IMR-90 (cell line): Measurements from ENCODE around the gene SMARCAD1. TPM values are rescaled to one million over a fixed set of nuclear protein-coding genes. Genes with fewer than 3 reads are reported as not detected.

Experiments
- ATAC-seq: fragments of 200-7000 bp; cut with Tn5 transposase; 2 replicates; pipeline ENCODE4 v1.9.1; 2020; ENCODE audit warnings: low read depth, mild to moderate bottlenecking, moderate library complexity
- BruUV-seq: library from RNA; stranded (reverse); fragments of 400-500 nt; replicated peaks from 2 replicates; lab custom pipeline; 2021; lab: Mats Ljungman, UMichigan
- CTCF ChIA-PET: fragments of 300-600 bp; formaldehyde crosslinking; extraction: SDS; loops from one replicate; lab custom pipeline; 2021; ENCODE audit warnings: antibody characterized with exemption; lab: Yijun Ruan, JAX
- POLR2A ChIA-PET: fragments of 300-600 bp; sonication (Branson Sonifier 250); formaldehyde crosslinking; loops from one replicate; lab custom pipeline; 2022; ENCODE audit warnings: antibody characterized with exemption; ENCODE audit not compliant: unreplicated experiment; lab: Charles Lee
- DNase-seq: peaks from one replicate; pipeline ENCODE4 v3.0.0; 2013
- H2AFZ ChIP-seq: replicated peaks from 2 replicates; pipeline ENCODE3; 2013; ENCODE audit warnings: low read length, mild to moderate bottlenecking; ENCODE audit not compliant: poor library complexity
- H2AK5ac ChIP-seq: 2 replicates; pipeline ENCODE4 v1.6.1; 2013; ENCODE audit warnings: low read depth, low read length, inconsistent platforms
- H2AK9ac ChIP-seq: replicated peaks from 2 replicates; pipeline ENCODE3; 2013; ENCODE audit warnings: mild to moderate bottlenecking, low read depth, low read length, moderate library complexity; ENCODE audit not compliant: poor library complexity
- H2BK120ac ChIP-seq: 2 replicates; pipeline ENCODE4 v1.6.1; 2013; ENCODE audit warnings: low read depth, low read length, inconsistent platforms
- H2BK15ac ChIP-seq: 3 replicates; pipeline ENCODE4 v1.6.1; 2013; ENCODE audit warnings: low read depth, low read length, inconsistent platforms
- H2BK20ac ChIP-seq: 2 replicates; pipeline ENCODE4 v1.6.1; 2013; ENCODE audit warnings: low read depth, mild to moderate bottlenecking, inconsistent platforms, low read length, moderate library complexity
- H2BK5ac ChIP-seq: 2 replicates; pipeline ENCODE4 v1.6.1; 2013; ENCODE audit warnings: mild to moderate bottlenecking, low read depth, low read length, inconsistent platforms; ENCODE audit not compliant: poor library complexity, severe bottlenecking
- H3K14ac ChIP-seq: replicated peaks from 2 replicates; pipeline ENCODE4 v1.6.1; 2013; ENCODE audit warnings: low read depth, low read length, inconsistent platforms
- H3K18ac ChIP-seq: 2 replicates; pipeline ENCODE4 v1.6.1; 2013; ENCODE audit warnings: low read depth, low read length, control low read depth
- H3K23ac ChIP-seq: 2 replicates; pipeline ENCODE4 v1.6.1; 2013; ENCODE audit warnings: low read depth, low read length, inconsistent platforms
- H3K27ac ChIP-seq: 2 replicates; pipeline ENCODE4 v1.5.1; 2013; ENCODE audit warnings: mild to moderate bottlenecking, control low read depth, low read length; ENCODE audit not compliant: insufficient read depth
- H3K27me3 ChIP-seq: 2 replicates; pipeline ENCODE4 v1.6.1; 2013; ENCODE audit warnings: low read length; ENCODE audit not compliant: control insufficient read depth, insufficient read depth
- H3K36me3 ChIP-seq: 2 replicates; pipeline ENCODE4 v1.6.1; 2013; ENCODE audit warnings: low read length, mixed read lengths; ENCODE audit not compliant: control insufficient read depth, insufficient read depth
- H3K4ac ChIP-seq: 2 replicates; pipeline ENCODE4 v1.6.1; 2013; ENCODE audit warnings: low read depth, low read length, inconsistent platforms
- H3K4me1 ChIP-seq: 2 replicates; pipeline ENCODE4 v1.6.1; 2013; ENCODE audit warnings: low read length, mixed read lengths; ENCODE audit not compliant: control insufficient read depth, insufficient read depth
- H3K4me2 ChIP-seq: 2 replicates; pipeline ENCODE4 v1.6.1; 2013; ENCODE audit warnings: low read depth, mild to moderate bottlenecking, control low read depth, low read length, moderate library complexity
- H3K4me3 ChIP-seq: 2 replicates; pipeline ENCODE4 v1.5.1; 2013; ENCODE audit warnings: low read depth, mild to moderate bottlenecking, control low read depth, low read length, moderate library complexity; ENCODE audit not compliant: insufficient read depth
- H3K56ac ChIP-seq: 2 replicates; pipeline ENCODE4 v1.6.1; 2013; ENCODE audit warnings: low read length, inconsistent platforms; ENCODE audit not compliant: insufficient read depth; ENCODE audit errors: extremely low read depth
- H3K79me1 ChIP-seq, 2 experiments: 2 replicates each; pipeline ENCODE4 v1.6.1; 2013; ENCODE audit warnings: low read length in 2 of 2, inconsistent platforms in 1 of 2, low read depth in 1 of 2
- H3K9ac ChIP-seq: 2 replicates; pipeline ENCODE4 v1.6.1; 2013; ENCODE audit warnings: low read depth, low read length, control low read depth
- H3K9me1 ChIP-seq: 2 replicates; pipeline ENCODE4 v1.6.1; 2013; ENCODE audit warnings: low read length, inconsistent platforms; ENCODE audit not compliant: insufficient read depth
- H3K9me3 ChIP-seq: 2 replicates; pipeline ENCODE4 v1.6.1; 2013; ENCODE audit warnings: low read length; ENCODE audit not compliant: control insufficient read depth, insufficient read depth
- H4K20me1 ChIP-seq: 2 replicates; pipeline ENCODE4 v1.6.1; 2013; ENCODE audit warnings: low read length, inconsistent platforms; ENCODE audit not compliant: insufficient read depth
- H4K5ac ChIP-seq: 2 replicates; pipeline ENCODE4 v1.6.1; 2013; ENCODE audit warnings: mild to moderate bottlenecking, low read depth, low read length, control low read depth
- H4K8ac ChIP-seq, 2 experiments: 2 replicates each; pipeline ENCODE4 v1.6.1; 2013; ENCODE audit warnings: low read depth in 2 of 2, low read length in 2 of 2, control low read depth in 1 of 2, inconsistent platforms in 1 of 2
- H4K91ac ChIP-seq: 2 replicates; pipeline ENCODE4 v1.6.1; 2013; ENCODE audit warnings: low read depth, low read length, inconsistent platforms; ENCODE audit not compliant: insufficient read depth
- CEBPB ChIP-seq: IDR thresholded peaks from 2 replicates; pipeline ENCODE4 v1.6.1; 2012; ENCODE audit warnings: low read depth, low read length, improper control_type of control experiment
- CHD1 ChIP-seq: IDR thresholded peaks from 2 replicates; pipeline ENCODE4 v1.6.1; 2012; ENCODE audit warnings: low read depth, low read length, improper control_type of control experiment
- CTCF ChIP-seq: conservative IDR thresholded peaks from 2 replicates; pipeline ENCODE4 v1.5.1; 2012; ENCODE audit warnings: mild to moderate bottlenecking, low read depth, low read length, improper control_type of control experiment
- FOS ChIP-seq: fragments of 150-350 bp; IDR thresholded peaks from 2 replicates; pipeline ENCODE4 v1.6.1; 2016; ENCODE audit warnings: low read depth, low read length
- RCOR1 ChIP-seq: IDR thresholded peaks from 2 replicates; pipeline ENCODE4 v1.6.1; 2012; ENCODE audit warnings: mild to moderate bottlenecking, low read length, improper control_type of control experiment; ENCODE audit not compliant: insufficient replicate concordance
- USF2 ChIP-seq: fragments of 150-350 bp; IDR thresholded peaks from 2 replicates; pipeline ENCODE4 v1.6.1; 2017; ENCODE audit warnings: mild to moderate bottlenecking, antibody characterized with exemption, low read length, low read depth
- WGBS, 2 experiments: methylation state at CpG; one replicate each; pipeline versions ENCODE4 v1.1.5 to v1.1.7; 2013; ENCODE audit warnings: missing lambda C conversion rate in 2 of 2; ENCODE audit not compliant: insufficient read length in 1 of 2; ENCODE audit errors: extremely low coverage in 2 of 2; 5-methylcytosine and 5-hydroxymethylcytosine counted together
- dilution Hi-C: fragments of 300-500 bp; cut with HindIII; formaldehyde crosslinking; loops from one replicate; pipeline ENCODE4 v1.14.3; 2018; ENCODE audit warnings: low sequenced_read_pairs; ENCODE audit not compliant: unreplicated experiment
- in situ Hi-C: fragments of 300-500 bp; cut with MboI; formaldehyde crosslinking; loops from 3 replicates; pipeline ENCODE4 v1.14.3; 2019; ENCODE audit warnings: low sequenced_read_pairs, inconsistent platforms, mixed read lengths
- intact Hi-C: fragments of 100-400 bp; cut with micrococcal nuclease; formaldehyde crosslinking; loops from 2 replicates; pipeline ENCODE4 v1.10.0; 2022
- polyA plus RNA-seq, 3 experiments: library from polyadenylated mRNA; depleted of rRNA; stranded (reverse); fragments of >200 nt; gene quantifications; 2 replicates each; pipeline ENCODE4 v1.2.3, GENCODE V29; 2012; ENCODE audit warnings: low replicate concordance in 1 of 3
- total RNA-seq: library from RNA; depleted of rRNA; stranded (reverse); fragments of >200 nt; gene quantifications from 2 replicates; pipeline ENCODE4 v1.2.3, GENCODE V29; 2012

The SMARCAD1 gene
- total and polyA plus RNA-seq, 2 of the 4 experiments (the other 2 are of a cell fraction): 12.3 to 35.3 TPM

- H3K4me3 ChIP-seq: no peak overlapping the region
- WGBS, 2 experiments: 86% methylated on average over 2 of the region's 5 CpGs; no CpG with 5 or more reads in 1 of the 2 experiments
- no peak overlapping the region for H3K56ac ChIP-seq
- dilution Hi-C loops (no loop called here), intact Hi-C loops (no loop called here), in situ Hi-C loops (no loop called here)
- H4K8ac ChIP-seq: no peak overlapping the region
- no peak overlapping the region for H4K91ac ChIP-seq
- no TSS peak for BruUV-seq
- H4K5ac ChIP-seq: no peak overlapping the region
- no peaks in the 10 kb centered on the region for H3K27me3 ChIP-seq
- H3K14ac ChIP-seq: no peak overlapping the region
- H2BK5ac ChIP-seq: no peak overlapping the region
- H2BK15ac ChIP-seq: no peak overlapping the region
- H3K79me1 ChIP-seq: peaks cover 3 to 9% of the 10 kb centered on the region in 2 experiments; a peak in 2 of 4 replicates
- ATAC-seq (no peak), DNase-seq (no peak)
- H3K4ac ChIP-seq: no peak overlapping the region
- no peak overlapping the region for H2AK5ac ChIP-seq
- no peaks in the 10 kb centered on the region for H3K4me1 ChIP-seq
- CTCF ChIA-PET: interaction anchor here (0.5 to 0.6 kb wide), 3 partner anchors 20 to 898 kb away, joined by 3 to 8 read pairs (median 7); no protein-coding TSS in a partner anchor
- H3K18ac ChIP-seq: no peak overlapping the region
- H2AK9ac ChIP-seq: no peak overlapping the region
- no peak overlapping the region for H2BK120ac ChIP-seq
- H3K36me3 ChIP-seq: peaks cover 6% of the 10 kb centered on the region; the same call in 1 of the 2 replicates
- no peak overlapping the region for H3K4me2 ChIP-seq
- H3K9me1 ChIP-seq: 0 out of 2 replicates have a peak, but pooled peaks cover 3% of the 10 kb centered on the region
- TF ChIP-seq RCOR1: no peak
- TF ChIP-seq CEBPB: no peak
- no peak for TF ChIP-seq CHD1
- TF ChIP-seq FOS: no peak
- TF ChIP-seq USF2: no peak
- no peak for TF ChIP-seq CTCF
- no peak overlapping the region for H2AFZ ChIP-seq
- H4K20me1 ChIP-seq: no peaks in the 10 kb centered on the region
- H3K9me3 ChIP-seq: no peaks in the 10 kb centered on the region
- POLR2A ChIA-PET: no interaction called here
- H3K23ac ChIP-seq: no peak overlapping the region
- H3K27ac ChIP-seq: no peak overlapping the region
- H2BK20ac ChIP-seq: no peak overlapping the region
- no peak overlapping the region for H3K9ac ChIP-seq
These were observed 54.7 kb downstream of the SMARCAD1 start for GRCh38 chr4:94262163-94263016.
